Esophagus muscularis mucosa (tissue), 4 donors: ENCODE data around the gene GLOD4. TPM values are rescaled to one million over a fixed set of nuclear protein-coding genes. Genes with fewer than 3 reads are reported as not detected.

Experiments used
- DNase-seq: peaks from one replicate; pipeline ENCODE4 v3.0.0-alpha.2; 2017; ENCODE audit errors: extremely low spot score
- H3K27ac ChIP-seq, 4 donors: fragments of 200-600 bp; sonication (generic); replicated peaks in 1 of 4; 1 replicate in 3 of 4; 2 replicates in 1 of 4; pipeline ENCODE4 v1.5.1; 2016 to 2019; ENCODE audit warnings: mild to moderate bottlenecking in 1 of 4
- H3K27me3 ChIP-seq, 4 donors: fragments of 200-600 bp; sonication (generic); one replicate each; pipeline versions ENCODE4 v1.5.1 to v1.6.0; 2016 to 2019
- H3K36me3 ChIP-seq, 4 donors: fragments of 200-600 bp; sonication (generic); one replicate each; pipeline ENCODE4 v1.5.1; 2016 to 2019
- H3K4me1 ChIP-seq, 4 donors: fragments of 200-600 bp; sonication (generic); one replicate each; pipeline ENCODE4 v1.5.1; 2016 to 2019
- H3K4me3 ChIP-seq, 4 donors: fragments of 200-600 bp; sonication (generic); 1 replicate in 2 of 4; 2 replicates in 2 of 4; pipeline ENCODE4 v1.5.1; 2016 to 2019; ENCODE audit warnings: mild to moderate bottlenecking in 4 of 4, moderate library complexity in 1 of 4
- H3K9me3 ChIP-seq, 4 donors: fragments of 200-600 bp; sonication (generic); 1 replicate in 3 of 4; 2 replicates in 1 of 4; pipeline ENCODE4 v1.5.1; 2016 to 2019
- CTCF ChIP-seq, 3 experiments: fragments of 200-600 bp in 2 of 3; fragments of 450-650 bp in 1 of 3; sonication (generic) in 2 of 3; IDR thresholded peaks; one replicate each; pipeline ENCODE4 v1.5.1; 2017 to 2019; ENCODE audit warnings: antibody characterized with exemption in 3 of 3, mild to moderate bottlenecking in 2 of 3, moderate library complexity in 1 of 3
- EP300 ChIP-seq: sonication (generic); formaldehyde crosslinking; IDR thresholded peaks from one replicate; pipeline ENCODE4 v1.6.1; 2017; ENCODE audit warnings: antibody characterized with exemption
- POLR2A ChIP-seq: fragments of 450-650 bp; IDR thresholded peaks from one replicate; pipeline ENCODE4 v1.6.1; 2017; ENCODE audit warnings: antibody characterized with exemption, moderate library complexity, mild to moderate bottlenecking, low read depth
- POLR2AphosphoS5 ChIP-seq, 2 donors: sonication (generic); formaldehyde crosslinking; IDR thresholded peaks; one replicate each; pipeline ENCODE4 v1.6.1; 2017; ENCODE audit warnings: antibody characterized with exemption in 2 of 2
- WGBS: methylation state at CpG from one replicate; pipeline ENCODE4 v1.1.5; 2018; 5-methylcytosine and 5-hydroxymethylcytosine counted together
- intact Hi-C: fragments of 100-400 bp; cut with DNase I; formaldehyde crosslinking; loops from one replicate; pipeline ENCODE4 v1.15.1; 2023
- total RNA-seq, 4 donors: library from RNA; depleted of rRNA; stranded (reverse); fragments of >200 nt; gene quantifications; one replicate each; pipeline versions ENCODE4 v1.1.0 to v1.2.1, GENCODE V29; 2016

Gene GLOD4
- total RNA-seq, 4 donors from 2014 or later: 25.7 to 73.6 (median 53.9) TPM

DNA sequence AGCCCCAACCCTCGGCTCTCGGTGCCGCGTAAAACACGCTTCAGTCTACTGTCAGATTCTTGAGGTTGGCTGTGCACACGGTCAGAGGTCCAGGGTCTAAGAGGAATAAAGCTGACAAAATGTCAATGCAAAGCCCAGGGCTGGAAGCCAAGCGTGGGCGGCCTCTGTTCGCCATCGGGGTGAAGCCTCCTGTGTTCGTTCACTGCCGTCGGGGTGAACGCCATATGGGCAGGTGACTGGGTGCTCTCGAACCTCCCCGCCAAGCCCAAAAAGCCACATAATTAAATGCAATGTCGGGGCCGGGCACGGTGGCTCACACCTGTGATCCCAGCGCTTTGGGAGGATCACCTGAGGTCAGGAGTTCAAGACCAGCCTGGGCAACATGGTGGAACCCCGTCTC is 44.7 kb upstream of the GLOD4 start:
- intact Hi-C loops: no loop called here
- H3K27me3 ChIP-seq: no peaks in the 10 kb centered on the region
- H3K4me3 ChIP-seq: no peak overlapping the region
- peaks cover 0 to 5% (median 0%) of the 10 kb centered on the region in 4 donors for H3K4me1 ChIP-seq
- no peak for DNase-seq
- peaks cover 6 to 41% (median 25%) of the 10 kb centered on the region in 4 donors for H3K36me3 ChIP-seq
- TF ChIP-seq EP300 (no peak), POLR2AphosphoS5 (IDR thresholded peaks at IDR 0.05) (no peak), POLR2A (no peak), CTCF (IDR thresholded peaks at IDR 0.05) (no peak)
- H3K9me3 ChIP-seq: no peaks in the 10 kb centered on the region
- 93% methylated on average over 21 of the region's 21 CpGs for WGBS
- H3K27ac ChIP-seq: no peak overlapping the region

DNA sequence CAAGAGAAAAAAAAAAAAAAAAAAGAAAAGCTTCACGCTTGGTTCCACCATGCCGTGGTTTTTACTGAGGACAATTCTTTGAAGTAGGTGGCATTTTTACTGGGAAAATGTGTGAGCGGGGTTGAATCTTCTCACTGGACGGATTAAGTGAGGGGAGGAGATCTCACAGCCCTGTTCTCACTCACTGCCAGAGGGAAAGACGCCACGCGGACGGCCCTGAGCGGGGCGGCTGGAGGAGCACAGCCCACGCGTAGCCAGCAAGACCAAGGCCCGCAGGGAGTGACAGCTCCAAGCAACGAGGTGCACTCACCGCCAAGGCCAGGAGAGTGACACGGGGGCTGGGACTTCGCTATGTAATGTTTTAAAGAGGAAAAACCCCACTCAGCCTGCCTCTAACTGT is 43.1 kb upstream of the GLOD4 start:
- Histone ChIP-seq H3K4me3 (no peak overlapping the region), H3K27me3 (no peaks in the 10 kb centered on the region), H3K27ac (no peak overlapping the region), H3K9me3 (no peaks in the 10 kb centered on the region), H3K4me1 (peaks cover 0 to 5% (median 0%) of the 10 kb centered on the region in 4 donors), H3K36me3 (peaks cover 6 to 44% (median 30%) of the 10 kb centered on the region in 4 donors)
- intact Hi-C loops: no loop called here
- TF ChIP-seq POLR2AphosphoS5 (IDR thresholded peaks at IDR 0.05): no peak
- no peak for TF ChIP-seq EP300
- no peak for TF ChIP-seq CTCF (IDR thresholded peaks at IDR 0.05)
- no peak for TF ChIP-seq POLR2A
- 84% methylated on average over 17 of the region's 17 CpGs for WGBS
- no peak for DNase-seq

DNA sequence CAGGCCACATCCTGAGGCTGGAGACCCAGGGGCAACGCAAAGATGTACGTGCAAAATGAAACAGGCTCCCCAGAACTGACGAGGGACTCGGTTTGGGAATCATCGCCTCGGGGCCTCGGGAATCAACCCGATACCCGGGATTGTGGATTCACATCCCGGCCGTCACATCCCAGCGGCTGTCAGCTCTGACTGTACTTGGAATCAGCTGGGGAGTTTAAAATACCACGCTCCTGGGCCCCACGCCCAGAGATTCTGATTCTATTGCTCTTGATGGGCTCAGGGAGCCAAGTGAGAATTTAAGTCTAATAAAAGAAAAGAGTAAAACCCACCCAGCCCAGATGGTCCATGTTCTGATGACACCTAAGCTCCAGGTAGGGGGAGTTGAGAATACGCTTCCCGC is 42.3 kb upstream of the GLOD4 start:
- Histone ChIP-seq H3K4me1 (peaks cover 0 to 5% (median 0%) of the 10 kb centered on the region in 4 donors), H3K36me3 (peaks cover 6 to 52% (median 37%) of the 10 kb centered on the region in 4 donors), H3K4me3 (no peak overlapping the region), H3K27me3 (no peaks in the 10 kb centered on the region), H3K9me3 (no peaks in the 10 kb centered on the region), H3K27ac (no peak overlapping the region)
- TF ChIP-seq POLR2A (no peak), CTCF (IDR thresholded peaks at IDR 0.05) (no peak), POLR2AphosphoS5 (IDR thresholded peaks at IDR 0.05) (peak in 1 of 2 donors; percentile 10), EP300 (no peak)
- DNase-seq: no peak
- intact Hi-C loops: no loop called here
- WGBS: 62% methylated on average over 16 of the region's 16 CpGs

GRCh38 chr17:823501-823902 is 41.4 kb upstream of the GLOD4 start:
- H3K27me3 ChIP-seq: no peaks in the 10 kb centered on the region
- peaks cover 0 to 5% (median 0%) of the 10 kb centered on the region in 4 donors for H3K4me1 ChIP-seq
- intact Hi-C loops: no loop called here
- WGBS: 92% methylated on average over 9 of the region's 9 CpGs
- no peaks in the 10 kb centered on the region for H3K9me3 ChIP-seq
- peaks cover 12 to 61% (median 46%) of the 10 kb centered on the region in 4 donors for H3K36me3 ChIP-seq
- no peak for DNase-seq
- no peak for TF ChIP-seq POLR2AphosphoS5 (IDR thresholded peaks at IDR 0.05)
- no peak for TF ChIP-seq CTCF (IDR thresholded peaks at IDR 0.05)
- no peak for TF ChIP-seq POLR2A
- no peak for TF ChIP-seq EP300
- no peak overlapping the region for H3K4me3 ChIP-seq
- H3K27ac ChIP-seq: no peak overlapping the region

GRCh38 chr17:819251-819650 is 37.2 kb upstream of the GLOD4 start:
- WGBS: 90% methylated on average over 19 of the region's 19 CpGs
- Histone ChIP-seq H3K27ac (no peak overlapping the region), H3K4me3 (no peak overlapping the region), H3K4me1 (no peaks in the 10 kb centered on the region), H3K27me3 (no peaks in the 10 kb centered on the region), H3K36me3 (peaks cover 5 to 82% (median 72%) of the 10 kb centered on the region in 4 donors), H3K9me3 (no peaks in the 10 kb centered on the region)
- TF ChIP-seq POLR2A: no peak
- TF ChIP-seq EP300: no peak
- TF ChIP-seq POLR2AphosphoS5 (IDR thresholded peaks at IDR 0.05): no peak
- intact Hi-C loops: no loop called here
- no peak for DNase-seq
